Measurements from ENCODE around the gene ARL13B. TPM values are rescaled to one million over a fixed set of nuclear protein-coding genes. Genes with fewer than 3 reads are reported as not detected.
"Not testable (repeated sequence)": the region's sequence is repeated elsewhere in the genome, so short reads cannot be mapped to it uniquely, and the experiment has no call there.

ARL13B gene
- total RNA-seq, 1 donor from 2014 or later = 10.0 TPM

DNA sequence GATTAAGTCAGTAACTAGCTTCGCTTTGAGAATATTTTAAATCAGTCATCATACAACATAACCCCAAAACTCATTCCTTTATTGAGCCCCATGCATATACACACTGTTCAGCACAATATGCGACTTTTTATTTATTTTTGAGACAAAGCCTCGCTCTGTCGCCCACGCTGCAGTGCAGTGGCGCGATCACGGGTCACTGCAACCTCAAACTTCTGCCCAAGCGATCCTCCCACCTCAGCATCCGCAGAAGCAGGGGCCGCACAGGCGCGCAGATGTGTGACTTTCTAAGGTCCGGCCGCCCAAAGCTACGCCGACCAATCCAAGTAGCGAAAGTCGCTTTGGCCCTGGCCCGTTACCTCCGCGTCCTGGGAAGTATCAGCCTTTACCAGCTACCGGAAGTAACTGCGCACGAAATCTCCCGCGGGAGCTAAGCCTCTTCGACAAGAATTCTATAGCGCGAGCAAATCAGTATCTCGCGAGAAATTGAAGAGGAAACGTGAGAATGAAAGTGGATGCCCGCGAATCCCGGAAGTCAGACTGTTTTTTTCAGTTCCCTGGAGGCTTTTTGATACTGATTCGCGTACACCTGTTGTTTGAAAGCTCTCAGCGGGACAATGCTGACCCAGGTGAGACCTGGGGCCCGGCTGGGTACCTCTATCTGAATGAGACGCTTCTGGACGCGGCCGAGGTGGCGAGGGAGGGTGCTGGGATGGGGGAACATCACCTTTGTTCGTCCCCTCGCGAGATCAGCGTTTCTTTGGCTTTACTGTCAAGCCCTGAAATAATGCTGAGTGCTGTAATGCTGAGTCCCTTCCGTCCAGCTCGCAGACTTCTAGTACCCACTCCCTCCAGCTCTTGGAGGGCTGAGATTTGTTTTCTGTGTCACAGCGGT lies 82.8 kb downstream of the ARL13B start, which contains the start of the genes DHFR2 and NSUN3:
TSS of gene DHFR2 (minus strand) at position 404 of the 892 bp plus-strand sequence. CDS start 1,405 bp downstream, outside the sequence.
TSS of gene NSUN3 (plus strand) at position 549 of the 892 bp plus-strand sequence. CDS start at position 615, 66 bp downstream.
- DNase-seq (ENCODE audit: low spot score) = peak; percentile 94

DNA sequence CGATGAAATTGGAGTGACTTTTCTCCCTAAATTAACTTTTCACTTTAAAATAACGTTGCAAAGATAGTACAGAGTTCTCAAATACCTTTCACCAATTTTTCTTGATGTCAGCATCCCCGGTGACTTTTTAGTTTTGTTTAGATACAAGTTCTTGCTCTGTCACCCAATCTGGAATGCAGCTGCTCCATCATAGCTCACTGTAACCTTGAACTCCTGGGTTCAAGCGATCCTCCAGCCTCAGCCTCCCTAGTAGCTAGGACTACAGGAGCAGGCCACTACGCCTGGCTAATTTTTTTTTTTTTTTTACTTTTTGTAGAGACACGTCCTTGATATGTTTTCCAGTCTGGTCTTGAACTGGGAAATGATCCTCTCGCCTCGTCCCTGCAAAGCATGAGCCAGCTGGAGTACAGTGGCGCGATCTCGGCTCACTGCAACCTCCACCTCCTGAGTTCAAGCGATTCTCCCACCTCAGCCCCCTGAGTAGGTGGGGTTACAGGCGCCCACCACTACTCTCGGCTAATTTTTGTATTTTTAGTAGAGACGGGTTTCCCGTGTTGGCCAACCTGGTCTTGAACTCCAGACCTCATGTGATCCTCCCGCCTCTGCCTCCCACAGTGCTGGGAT lies 83.7 kb downstream of the ARL13B start:
- DNase-seq (ENCODE audit: low spot score) = no peak

DNA sequence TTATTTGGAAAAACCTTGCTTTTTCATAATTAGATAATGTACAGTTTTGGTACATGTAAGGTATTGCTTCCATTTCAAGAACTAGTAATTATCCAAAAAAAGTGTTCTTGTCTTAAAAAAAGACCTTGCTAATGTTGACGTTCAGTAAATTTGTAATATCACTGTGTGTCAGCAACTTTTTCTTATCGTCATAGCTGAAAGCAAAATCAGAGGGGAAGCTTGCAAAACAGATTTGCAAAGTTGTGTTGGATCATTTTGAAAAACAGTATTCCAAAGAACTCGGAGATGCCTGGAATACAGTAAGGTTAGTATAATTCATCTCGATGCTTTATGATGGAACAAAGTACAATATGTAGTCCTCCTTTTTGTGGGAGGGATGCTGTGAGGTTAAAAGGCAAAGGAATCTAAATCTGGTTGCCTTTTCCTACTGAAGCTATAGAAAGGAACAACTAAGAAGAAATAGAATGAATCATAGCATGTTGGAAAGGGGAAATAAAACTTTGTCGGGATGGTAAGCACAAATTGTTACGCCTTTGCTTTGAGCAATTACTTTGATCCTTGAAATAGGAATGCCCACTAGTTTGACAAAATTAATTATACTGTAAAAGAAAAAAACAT lies 84.4 kb downstream of the ARL13B start:
- no peak for DNase-seq (ENCODE audit: low spot score)

DNA sequence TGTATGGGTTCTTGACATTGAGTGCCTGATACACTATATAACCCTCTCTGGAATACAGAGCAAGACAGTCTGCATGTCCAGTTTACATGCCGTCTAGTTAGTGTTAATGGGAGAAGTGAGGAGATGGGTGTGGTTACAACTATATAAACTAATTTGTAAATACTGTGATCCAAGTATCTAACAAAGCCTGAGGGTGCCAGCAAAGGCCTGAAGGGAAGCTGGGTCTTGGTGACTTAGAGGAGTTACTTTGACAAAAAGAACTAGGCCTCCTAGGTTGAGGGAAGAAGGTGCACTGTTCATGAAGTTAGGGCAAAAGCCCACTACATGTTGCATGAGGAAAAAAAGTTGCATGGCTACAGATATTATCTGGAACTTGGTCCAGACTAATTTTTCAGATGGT lies 85.2 kb downstream of the ARL13B start:
- DNase-seq (ENCODE audit: low spot score) = no peak

DNA sequence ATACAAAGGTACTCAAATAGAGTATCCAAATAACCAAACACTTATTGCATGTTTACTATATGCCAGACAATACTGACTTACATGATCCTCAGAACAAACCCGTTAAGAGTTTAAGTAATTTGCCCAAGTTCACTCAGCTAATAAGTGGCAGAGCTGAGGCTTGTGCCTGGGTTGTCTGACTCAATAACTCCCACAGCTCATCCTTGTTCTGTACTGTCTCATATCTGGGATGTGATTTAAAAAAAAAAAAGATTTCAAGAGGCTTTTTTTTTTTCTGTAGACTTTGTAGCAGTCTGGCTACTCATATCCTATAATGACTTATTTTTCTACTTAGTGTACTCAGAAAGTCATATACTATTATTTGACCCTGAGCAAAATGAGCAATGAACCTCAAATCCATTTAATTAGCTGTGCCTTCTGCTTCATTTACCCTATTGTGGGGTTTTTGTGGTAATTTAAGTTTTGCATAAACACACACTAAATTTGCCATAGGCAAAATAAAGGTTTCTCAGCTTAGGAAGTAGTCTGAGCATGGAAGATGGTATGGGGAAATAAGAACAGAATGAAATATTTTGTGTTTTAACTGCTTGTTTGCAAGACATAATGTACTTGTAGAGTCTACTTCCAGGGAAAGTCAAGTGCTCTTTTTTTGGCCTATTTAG lies 86.0 kb downstream of the ARL13B start:
- DNase-seq (ENCODE audit: low spot score) = no peak

DNA sequence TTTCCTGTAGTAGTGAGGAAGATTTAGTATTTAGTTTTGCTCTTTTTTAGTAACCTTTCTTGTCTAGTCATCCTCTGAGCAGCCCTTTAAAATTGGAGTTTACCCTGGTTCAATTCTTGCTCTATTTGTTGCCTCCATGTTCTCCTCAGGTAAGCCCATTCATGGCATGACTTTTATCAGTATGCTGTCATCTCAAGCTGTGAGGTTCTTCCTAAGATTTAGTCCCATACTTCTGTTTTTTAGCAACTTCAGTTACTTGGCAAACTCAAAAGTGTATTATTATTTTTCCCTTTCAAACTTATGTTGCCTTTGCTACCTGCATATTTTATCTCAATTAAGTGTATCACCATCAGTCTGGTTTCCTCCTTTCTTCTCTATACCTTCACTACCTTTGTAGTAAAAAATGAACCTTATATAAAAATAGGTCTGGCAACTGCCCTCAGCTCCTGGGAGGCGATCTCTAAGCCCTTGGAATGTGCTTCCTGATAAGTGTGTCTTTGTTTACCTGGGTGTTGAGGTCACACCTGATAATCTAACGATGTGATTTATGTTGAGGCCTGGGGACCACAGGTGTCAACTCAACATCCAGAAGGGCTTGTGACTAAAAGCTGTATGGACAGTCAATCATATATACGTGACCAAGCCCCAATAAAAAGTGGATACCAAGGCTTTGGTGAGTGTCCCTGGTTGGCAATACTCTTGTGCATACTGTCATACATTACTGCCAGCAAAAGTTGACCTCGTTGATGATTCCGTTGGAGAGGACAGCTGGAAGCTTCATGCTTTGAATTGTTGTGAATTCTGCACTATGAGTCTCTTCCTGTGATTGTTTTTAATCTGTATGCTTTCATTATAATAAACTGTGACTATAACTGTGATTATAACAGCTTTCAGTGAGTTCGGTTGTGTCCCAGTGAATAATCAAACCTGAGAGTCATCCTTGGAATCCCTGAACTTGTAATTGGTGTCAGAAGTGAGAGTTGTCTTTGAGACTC lies 86.8 kb downstream of the ARL13B start:
- DNase-seq (ENCODE audit: low spot score) = no peak

DNA sequence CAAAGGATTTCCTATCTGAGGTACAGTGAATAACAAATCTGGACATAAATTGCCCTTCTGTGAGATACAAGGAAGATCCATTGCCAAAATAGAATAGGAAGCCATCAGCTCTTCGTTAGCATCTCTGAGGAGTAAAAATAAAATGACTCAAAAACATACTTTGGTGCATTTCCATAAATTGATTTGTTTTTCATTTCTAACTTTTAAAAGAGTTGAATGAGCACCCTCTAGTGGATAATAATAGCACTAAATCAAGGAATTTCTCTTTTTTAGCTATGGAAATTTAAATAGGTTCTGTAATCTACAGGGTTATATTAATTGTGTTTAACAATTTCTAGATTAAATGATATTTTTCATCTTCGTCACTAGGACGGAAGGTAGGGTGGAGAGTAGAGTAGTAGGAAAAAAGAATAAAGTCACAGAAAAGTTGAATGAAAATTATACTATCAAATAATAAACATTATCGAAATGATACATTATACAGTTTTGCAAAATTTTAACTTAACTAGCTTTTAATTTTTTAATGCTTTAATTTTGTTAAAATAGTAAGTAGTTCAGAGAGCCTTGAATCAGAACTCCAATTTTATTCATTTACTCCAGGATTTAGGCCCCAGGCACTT lies 89.3 kb downstream of the ARL13B start:
- no peak for DNase-seq (ENCODE audit: low spot score)

DNA sequence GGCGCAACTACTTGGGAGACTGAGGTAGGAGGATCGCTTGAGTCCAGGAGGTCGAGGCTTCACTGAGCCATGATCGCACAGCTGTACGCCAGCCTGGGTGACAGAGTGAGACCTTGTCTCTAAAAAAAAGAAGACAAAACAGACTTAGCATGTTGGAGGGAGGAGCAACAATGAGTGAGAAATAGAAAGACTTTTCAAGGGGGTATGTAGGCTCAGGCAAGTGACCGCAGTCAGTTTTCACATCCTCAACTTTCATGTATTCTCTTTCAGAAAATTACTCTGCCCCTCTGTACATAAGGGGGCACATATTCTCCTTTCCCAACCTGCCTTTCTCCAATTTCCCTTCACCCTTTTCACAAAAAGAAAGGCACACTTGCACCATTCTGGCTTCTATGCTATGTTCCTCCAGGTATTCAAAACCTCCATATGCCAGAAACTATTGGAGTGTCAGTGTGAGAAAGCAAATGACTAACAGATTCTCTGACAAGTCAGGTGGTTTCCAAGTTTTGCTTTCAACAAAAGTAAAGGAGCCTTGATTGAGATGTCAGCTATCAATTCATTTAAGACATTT lies 90.5 kb downstream of the ARL13B start:
- no peak for DNase-seq (ENCODE audit: low spot score)

DNA sequence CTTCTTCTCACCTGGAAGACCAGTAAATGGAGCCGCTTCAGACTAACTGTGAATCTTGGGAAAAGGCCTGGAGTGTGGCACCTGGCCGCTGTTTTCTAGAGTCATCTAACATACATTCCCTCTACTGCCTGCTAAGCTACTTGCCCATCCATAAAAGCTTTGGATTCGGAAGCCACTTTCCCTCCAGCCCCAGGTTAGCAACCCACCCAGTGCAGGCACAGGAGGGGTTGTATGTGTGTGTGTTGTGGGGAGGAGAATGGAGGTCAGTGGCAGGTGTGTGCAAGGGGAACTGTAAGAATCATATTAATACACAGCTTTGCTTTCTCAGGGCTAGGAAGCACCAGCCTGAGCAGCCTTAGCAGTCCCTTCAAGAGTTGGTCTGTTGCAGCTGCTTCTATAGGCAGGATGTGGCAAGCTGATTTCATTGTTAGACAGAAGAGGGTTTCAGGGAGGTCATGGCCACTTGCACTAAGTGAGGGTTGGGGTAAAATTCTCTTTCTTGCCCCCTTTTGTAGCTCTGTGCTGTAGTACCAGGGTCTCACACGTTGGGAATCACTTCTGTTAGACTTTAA lies 91.8 kb downstream of the ARL13B start:
- no peak for DNase-seq (ENCODE audit: low spot score)

DNA sequence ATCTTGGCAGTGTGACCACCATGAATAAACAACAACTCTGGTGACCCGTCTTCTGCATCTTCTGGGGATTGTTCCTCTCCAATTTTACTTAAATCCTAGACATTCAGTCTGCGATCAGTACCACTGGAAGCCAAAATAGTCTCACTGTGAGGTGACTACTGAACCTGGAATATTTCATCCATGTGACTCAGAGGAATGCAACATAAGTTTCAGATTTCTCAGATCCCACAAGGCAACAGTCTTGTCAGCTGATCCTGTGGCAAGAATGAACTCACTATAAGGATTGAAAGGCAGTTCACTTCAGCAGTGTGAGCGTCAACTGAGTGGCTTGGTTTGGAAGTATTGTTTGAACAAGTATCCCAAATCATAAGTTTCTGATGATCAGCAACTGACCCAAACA lies 96.1 kb downstream of the ARL13B start:
- DNase-seq (ENCODE audit: low spot score) = no peak

DNA sequence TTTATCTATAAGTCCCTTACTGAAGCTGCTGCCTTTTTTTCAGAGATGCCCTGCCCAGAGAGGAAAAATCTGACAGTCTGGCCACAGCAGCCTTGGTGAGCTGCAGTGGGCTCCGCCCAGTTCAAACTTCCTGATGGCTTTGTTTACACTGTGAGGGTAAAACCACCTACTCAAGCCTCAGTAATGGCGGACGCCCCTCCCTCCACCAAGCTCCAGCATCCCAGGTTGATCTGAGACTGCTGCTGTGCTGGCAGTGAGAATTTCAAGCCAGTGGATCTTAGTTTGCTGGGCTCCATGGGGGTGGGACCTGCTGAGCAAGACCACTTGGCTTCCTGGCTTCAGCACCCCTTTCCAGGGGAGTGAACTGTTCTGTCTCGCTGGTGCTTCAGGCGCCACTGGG lies 100.6 kb downstream of the ARL13B start:
- DNase-seq (ENCODE audit: low spot score) = not testable (repeated sequence)

DNA sequence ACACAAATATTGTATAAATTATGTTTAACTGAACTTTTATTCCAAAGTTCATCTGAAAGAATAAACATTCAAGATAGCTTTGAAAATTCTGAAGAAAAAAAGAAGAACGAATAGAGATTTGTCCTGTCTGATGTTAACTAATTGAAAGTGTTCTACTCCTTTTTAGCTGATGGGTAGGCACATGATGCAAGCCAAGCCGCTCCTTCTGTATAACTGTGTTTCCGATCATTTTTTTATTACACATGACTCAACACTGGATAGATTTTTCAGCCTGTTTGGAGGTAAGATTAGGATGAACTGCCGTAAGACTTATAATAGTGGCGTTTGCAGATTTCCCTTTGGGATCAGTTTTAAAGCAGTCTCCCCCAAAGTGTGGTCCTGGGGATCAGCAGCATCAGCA lies 101.9 kb downstream of the ARL13B start:
- DNase-seq (ENCODE audit: low spot score) = no peak

DNA sequence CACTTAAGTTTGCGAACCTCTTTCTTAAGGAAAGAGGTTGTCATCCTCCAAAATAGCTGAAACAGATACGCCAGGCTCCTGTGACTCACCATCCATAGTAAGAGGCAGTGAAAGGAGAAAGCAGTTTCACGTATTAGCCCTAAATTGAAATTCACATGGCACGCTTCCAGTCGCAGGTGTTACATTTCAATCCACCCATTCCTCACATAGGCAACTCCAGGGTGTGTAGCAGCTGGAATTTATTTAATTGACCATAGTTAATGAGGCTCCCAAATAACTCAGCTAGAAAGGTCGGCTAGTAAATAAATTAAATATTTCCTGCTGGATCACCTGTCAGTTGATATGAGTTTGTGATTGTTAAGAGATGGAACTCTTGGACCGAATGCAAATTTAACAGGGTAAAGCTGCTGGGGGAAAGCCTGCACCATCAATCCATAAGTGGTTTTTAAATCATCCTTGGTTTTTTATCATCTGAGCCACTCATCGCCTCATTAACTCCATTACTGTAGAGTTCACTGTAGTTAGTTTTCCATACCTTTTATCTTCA lies 102.5 kb downstream of the ARL13B start:
- DNase-seq (ENCODE audit: low spot score) = no peak

DNA sequence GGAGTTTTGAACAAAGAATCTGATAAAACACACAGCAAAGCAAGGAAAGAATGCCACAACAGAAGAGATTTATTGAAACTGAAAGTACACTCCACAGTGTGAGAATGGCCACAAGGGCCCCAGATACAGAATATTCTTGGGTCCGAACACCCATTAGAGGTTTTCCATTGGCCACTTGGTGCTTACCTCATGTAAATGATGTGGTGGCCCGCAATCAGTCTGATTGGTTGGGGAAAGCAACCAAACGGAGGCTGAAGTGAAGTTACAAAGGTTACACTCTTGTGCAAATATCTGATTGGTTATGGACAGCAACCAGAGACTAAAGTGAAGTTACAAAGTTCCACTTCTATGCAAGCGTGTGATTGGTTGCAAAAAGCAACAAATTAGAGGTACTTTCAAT lies 103.3 kb downstream of the ARL13B start:
- no peak for DNase-seq (ENCODE audit: low spot score)

DNA sequence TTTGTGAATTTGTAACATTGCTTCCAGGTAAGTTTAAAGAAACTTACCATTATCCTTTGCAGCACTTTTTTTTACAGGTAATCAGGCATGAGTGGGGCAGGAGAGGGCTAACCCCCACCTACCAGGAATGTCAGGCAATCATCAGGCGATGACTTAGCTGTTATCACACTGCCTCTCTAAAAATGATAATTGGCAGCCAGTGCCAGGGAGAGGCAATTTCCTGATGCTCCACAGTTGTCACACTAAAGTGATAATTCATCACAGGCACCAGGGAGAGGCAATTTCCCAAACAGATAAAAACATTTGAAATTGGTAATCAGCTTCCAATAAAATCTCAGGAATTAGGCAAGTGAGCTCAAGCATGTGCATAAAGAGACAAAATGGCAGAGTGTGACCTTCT lies 109.2 kb downstream of the ARL13B start:
- DNase-seq (ENCODE audit: low spot score) = no peak

DNA sequence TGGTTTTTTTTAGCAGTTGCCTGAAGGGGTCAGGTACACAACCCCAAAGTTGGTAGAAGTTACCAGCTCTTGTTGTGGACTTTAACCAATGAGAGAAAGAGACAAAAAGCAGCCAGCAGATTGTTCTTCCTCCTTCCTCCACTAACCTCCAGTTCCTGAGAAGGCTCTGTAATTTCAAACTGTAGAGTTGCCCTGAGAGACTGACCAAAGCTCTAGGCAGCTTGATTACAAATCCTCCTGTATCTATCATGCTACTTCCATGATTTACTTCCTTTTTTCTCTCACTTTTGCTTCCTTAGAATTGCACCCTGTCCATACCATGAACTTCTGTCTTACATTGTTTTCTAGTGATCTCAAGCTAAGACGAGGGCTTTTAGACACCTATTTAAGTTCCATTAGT lies 112.1 kb downstream of the ARL13B start:
- DNase-seq (ENCODE audit: low spot score) = no peak

DNA sequence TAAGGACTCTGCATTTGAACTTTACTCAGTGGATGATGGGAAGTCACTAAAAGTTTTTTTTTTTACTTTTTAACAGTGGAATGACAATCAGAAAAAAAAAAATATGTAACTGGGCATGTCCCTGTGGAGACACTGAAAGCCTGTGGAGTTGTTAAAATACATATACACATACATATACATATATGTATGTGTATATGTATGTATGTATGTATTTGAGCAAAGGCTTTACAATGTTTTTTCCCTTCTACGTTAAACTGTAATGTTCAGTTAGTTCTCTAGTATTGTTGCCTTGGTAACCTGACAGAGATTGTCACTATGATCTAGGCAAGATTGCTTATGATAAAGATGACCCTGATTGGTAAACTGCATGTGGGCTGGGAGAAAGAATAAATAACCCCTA lies 113.2 kb downstream of the ARL13B start:
- no peak for DNase-seq (ENCODE audit: low spot score)

DNA sequence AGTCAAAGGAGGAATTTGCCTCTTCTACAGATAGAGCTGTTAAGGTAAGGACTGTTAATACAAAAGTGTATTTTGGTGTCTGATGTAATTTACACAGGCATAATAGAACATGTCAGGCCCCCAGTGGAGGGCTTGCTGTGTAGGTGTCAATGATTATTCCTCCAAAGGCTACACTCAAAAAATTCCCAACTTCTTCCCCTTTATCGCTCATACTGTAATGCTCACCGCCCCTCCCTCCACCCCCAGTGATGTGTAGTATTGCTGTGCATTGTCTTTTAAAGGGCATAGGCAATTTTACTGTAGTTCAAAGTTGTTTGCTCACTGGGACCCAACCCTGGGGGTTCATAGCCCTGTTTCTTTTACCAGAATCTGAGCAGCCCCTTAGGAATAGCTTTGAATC lies 115.2 kb downstream of the ARL13B start:
- DNase-seq (ENCODE audit: low spot score) = no peak

DNA sequence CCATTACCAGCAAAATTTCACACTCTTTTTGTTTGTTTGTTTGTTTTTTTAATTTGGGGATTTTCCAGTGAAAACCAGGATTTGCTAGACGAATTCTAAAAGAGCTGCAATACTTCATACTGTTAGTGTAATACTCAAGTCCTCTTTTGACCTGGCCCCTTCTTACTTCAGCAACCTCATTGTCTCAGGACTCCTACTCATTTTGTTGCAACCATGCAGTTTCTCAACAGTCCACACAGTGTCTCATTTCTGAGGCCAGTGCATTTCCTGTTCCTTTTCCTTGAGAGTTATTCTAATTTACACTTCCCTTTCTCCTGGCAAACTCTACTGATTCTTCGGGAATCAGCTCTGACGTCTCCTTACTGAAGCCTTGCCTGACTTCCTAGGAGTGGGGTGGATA lies 118.5 kb downstream of the ARL13B start:
- no peak for DNase-seq (ENCODE audit: low spot score)

All from mesenteric fat pad (tissue), 1 donor.